ENCODE measurements around the gene ZNF771.
A peak's percentile ranks its signal among the peaks of the same experiment; 100 is the strongest.

The ZNF771 gene

DNA sequence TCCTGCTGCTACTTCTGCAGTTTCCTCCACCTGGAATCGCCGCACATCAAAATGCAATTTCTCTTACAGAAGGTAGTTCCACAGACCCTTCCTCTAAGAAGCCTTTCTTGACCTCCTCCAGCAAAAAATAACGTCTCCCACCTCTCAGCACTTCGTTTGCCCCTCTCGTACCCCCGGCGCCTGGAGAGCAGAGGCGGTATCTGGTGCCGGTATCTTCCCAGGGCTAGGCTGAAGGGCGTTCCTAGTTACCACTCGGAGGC is 21.9 kb downstream of the ZNF771 start:
- Histone ChIP-seq H3K27me3 (no peaks in the 10 kb centered on the region), H3K4me1 (peaks cover 31% of the 10 kb centered on the region), H3K9me3 (no peaks in the 10 kb centered on the region), H3K4me3 (peak overlapping the region; percentile 74), H3K4me2 (peak overlapping the region; percentile 95), H3K27ac (peak overlapping the region; percentile 76), H3K9ac (peak overlapping the region; percentile 79), H4K20me1 (peaks cover 33% of the 10 kb centered on the region), H3K36me3 (peaks cover 44% of the 10 kb centered on the region)
- no peak for TF ChIP-seq Cebpa-rat (IDR thresholded peaks at IDR 0.05)

DNA sequence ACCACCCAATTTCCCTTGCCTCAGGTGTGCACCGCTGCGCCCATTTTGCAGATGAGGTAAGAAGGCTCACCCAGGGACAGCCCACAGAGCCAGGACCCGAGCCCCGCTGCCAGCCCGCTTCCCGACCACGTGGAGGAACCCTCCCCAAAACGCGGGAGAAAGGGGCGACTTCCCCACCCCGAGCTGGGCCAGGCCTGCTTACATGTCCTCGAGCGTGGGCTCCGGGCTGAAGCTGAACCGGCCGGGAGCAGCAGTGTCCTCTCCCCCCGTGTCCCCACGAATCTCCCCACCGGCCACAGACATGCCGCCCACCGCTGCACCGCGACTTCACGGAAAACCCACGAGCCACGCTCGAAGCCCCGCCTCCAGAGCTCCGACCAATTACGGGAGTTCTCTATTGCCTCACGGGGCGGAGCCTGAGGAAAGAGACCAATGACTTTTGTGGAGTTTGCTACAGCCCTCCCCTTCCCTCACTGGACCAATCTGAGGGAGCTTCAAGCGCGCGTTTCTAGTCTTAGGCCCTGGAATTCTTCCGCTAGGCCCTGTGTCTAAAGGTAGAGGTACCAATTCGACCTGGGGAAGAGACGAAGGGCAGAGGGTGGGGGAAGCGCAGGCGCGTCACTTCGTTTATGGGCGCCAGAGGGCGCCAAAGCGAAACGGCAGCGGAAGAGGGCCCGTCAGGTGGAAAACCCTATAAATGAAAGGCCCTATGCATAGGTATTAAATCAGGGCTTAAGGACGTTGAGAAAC is 22.4 kb downstream of the ZNF771 start, which contains the start of gene DCTPP1:
TSS of gene DCTPP1 (minus strand) at position 353 of the 750 bp plus-strand sequence. CDS start at position 303, 50 bp downstream.
- TF ChIP-seq Cebpa-rat (IDR thresholded peaks at IDR 0.05), result peak; percentile 34; the same call in 1 of the 2 replicates
- Histone ChIP-seq H3K9ac (peak within 1 kb of the TSS; percentile 79), H3K27ac (peak within 1 kb of the TSS; percentile 76), H3K4me3 (peak within 1 kb of the TSS; percentile 74), H3K4me2 (peak within 1 kb of the TSS; percentile 95), H4K20me1 (peaks cover 28% of the 10 kb centered on the region), H3K9me3 (no peaks in the 10 kb centered on the region), H3K27me3 (no peaks in the 10 kb centered on the region), H3K4me1 (peaks cover 31% of the 10 kb centered on the region), H3K36me3 (peaks cover 39% of the 10 kb centered on the region)

GRCh38 chr16:30430428-30430970 is 23.1 kb downstream of the ZNF771 start:
- H4K20me1 ChIP-seq, result peaks cover 21% of the 10 kb centered on the region
- H3K27me3 ChIP-seq, result no peaks in the 10 kb centered on the region
- H3K27ac ChIP-seq, result peak overlapping the region; percentile 69
- H3K36me3 ChIP-seq, result peaks cover 33% of the 10 kb centered on the region
- H3K4me3 ChIP-seq, result peak overlapping the region; percentile 74
- peak overlapping the region; percentile 72 for H3K4me2 ChIP-seq
- TF ChIP-seq Cebpa-rat (IDR thresholded peaks at IDR 0.05), result no peak
- H3K9ac ChIP-seq, result peak overlapping the region; percentile 49; the same call in 1 of the 2 replicates
- H3K9me3 ChIP-seq, result no peaks in the 10 kb centered on the region
- H3K4me1 ChIP-seq, result peaks cover 31% of the 10 kb centered on the region

GRCh38 chr16:30434852-30435251 is 27.4 kb downstream of the ZNF771 start:
- no peak overlapping the region for H3K4me2 ChIP-seq
- H3K4me1 ChIP-seq, result peaks cover 8% of the 10 kb centered on the region
- H3K27ac ChIP-seq, result no peak overlapping the region
- no peak for TF ChIP-seq Cebpa-rat (IDR thresholded peaks at IDR 0.05)
- no peaks in the 10 kb centered on the region for H3K36me3 ChIP-seq
- H3K27me3 ChIP-seq, result no peaks in the 10 kb centered on the region
- no peak overlapping the region for H3K9ac ChIP-seq
- no peaks in the 10 kb centered on the region for H3K9me3 ChIP-seq
- no peaks in the 10 kb centered on the region for H4K20me1 ChIP-seq
- no peak overlapping the region for H3K4me3 ChIP-seq

DNA sequence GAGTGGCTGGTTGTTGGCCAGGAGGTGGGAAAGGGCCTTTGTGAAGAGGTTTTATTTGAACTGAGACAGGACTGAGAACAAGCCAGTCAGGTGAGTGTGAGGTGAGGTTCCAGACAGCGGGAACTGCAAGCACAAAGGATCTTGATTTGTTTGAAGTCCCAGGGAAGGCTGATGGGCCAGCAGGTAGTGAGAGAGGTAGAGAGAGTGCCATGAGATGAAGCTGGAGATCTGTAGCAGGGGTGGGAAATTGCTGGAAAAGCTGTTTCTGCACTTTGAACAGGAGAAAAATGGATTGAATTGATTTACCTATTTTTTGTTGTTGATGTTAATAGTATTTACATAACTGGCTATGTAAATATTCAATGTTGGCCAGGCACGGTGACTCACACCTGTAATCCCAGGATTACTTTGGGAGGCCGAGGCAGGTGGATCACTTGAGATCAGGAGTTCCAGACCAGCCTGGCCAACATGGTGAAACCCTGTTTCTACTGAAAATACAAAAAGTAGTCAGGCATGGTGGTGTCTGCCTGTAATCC is 30.2 kb downstream of the ZNF771 start:
- H3K4me3 ChIP-seq, result no peak overlapping the region
- H3K4me1 ChIP-seq, result no peaks in the 10 kb centered on the region
- no peak overlapping the region for H3K9ac ChIP-seq
- H3K27ac ChIP-seq, result no peak overlapping the region
- no peak overlapping the region for H3K4me2 ChIP-seq
- no peaks in the 10 kb centered on the region for H3K9me3 ChIP-seq
- no peak for TF ChIP-seq Cebpa-rat (IDR thresholded peaks at IDR 0.05)
- H4K20me1 ChIP-seq, result no peaks in the 10 kb centered on the region
- H3K27me3 ChIP-seq, result no peaks in the 10 kb centered on the region
- peaks cover under 1% of the 10 kb centered on the region; the same call in 1 of the 2 replicates for H3K36me3 ChIP-seq

DNA sequence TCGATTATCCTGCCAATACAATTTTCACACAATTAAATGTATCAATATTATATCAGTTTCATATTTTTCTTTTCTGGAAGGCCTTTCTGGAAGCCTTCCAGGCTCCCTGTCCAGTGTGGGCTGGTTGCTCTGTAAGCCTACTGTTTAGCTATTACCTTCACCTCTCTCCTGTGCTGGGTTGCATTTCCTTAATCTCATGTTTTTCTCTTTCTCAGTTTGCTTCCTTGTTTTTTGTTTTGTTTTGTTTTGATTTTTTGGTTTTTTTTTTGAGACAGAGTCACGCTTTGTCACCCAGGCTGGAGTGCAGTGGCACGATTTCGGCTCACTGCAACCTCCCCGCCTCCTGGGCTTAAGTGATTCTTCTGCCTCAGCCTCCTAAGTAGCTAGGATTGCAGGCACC is 31.4 kb downstream of the ZNF771 start:
- Histone ChIP-seq H3K4me3 (no peak overlapping the region), H3K27me3 (no peaks in the 10 kb centered on the region), H3K9ac (no peak overlapping the region), H3K27ac (no peak overlapping the region), H3K4me1 (peaks cover 10% of the 10 kb centered on the region), H4K20me1 (peaks cover 12% of the 10 kb centered on the region; the same call in 1 of the 2 replicates), H3K36me3 (peaks cover 13% of the 10 kb centered on the region), H3K4me2 (no peak overlapping the region), H3K9me3 (no peaks in the 10 kb centered on the region)
- no peak for TF ChIP-seq Cebpa-rat (IDR thresholded peaks at IDR 0.05)

DNA sequence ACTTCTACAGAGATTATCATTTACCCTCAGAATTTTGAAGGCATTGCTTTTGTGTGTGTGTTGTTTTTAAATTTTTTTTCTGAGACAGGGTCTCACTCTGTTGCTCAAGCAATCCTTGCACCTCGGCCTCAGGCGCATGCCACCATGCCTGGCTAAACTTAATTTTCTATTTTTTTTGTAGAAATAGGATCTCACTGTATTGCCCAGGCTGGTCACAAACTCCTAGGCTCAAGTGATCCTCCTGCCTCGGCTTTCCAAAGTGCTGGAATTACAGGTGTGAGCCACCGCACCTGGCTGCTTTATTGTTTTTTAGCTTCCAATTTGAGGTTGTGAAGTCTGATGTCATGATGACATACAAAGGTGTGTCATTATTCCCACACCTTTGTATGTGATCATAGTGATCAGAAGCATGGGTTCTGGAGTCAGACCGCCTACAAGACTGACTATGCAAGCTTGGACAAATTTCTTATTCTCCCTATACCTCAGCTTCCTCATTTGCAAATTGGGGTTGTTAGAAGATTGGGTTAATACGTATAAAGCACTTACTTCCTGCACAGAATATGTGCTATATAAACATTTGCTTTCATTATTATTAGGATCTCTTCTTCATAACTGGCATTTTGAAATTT is 32.4 kb downstream of the ZNF771 start:
- H3K9me3 ChIP-seq, result no peaks in the 10 kb centered on the region
- H3K4me2 ChIP-seq, result no peak overlapping the region
- peaks cover 20% of the 10 kb centered on the region for H3K4me1 ChIP-seq
- H3K27me3 ChIP-seq, result no peaks in the 10 kb centered on the region
- H3K36me3 ChIP-seq, result peaks cover 21% of the 10 kb centered on the region
- no peak overlapping the region for H3K4me3 ChIP-seq
- H4K20me1 ChIP-seq, result peaks cover 22% of the 10 kb centered on the region; the same call in 1 of the 2 replicates
- H3K9ac ChIP-seq, result no peak overlapping the region
- TF ChIP-seq Cebpa-rat (IDR thresholded peaks at IDR 0.05), result no peak
- no peak overlapping the region for H3K27ac ChIP-seq

GRCh38 chr16:30443631-30444030 is 36.2 kb downstream of the ZNF771 start:
- peak overlapping the region; percentile 96 for H3K4me2 ChIP-seq
- peaks cover 28% of the 10 kb centered on the region; the same call in 1 of the 2 replicates for H4K20me1 ChIP-seq
- no peaks in the 10 kb centered on the region for H3K9me3 ChIP-seq
- H3K9ac ChIP-seq, result no peak overlapping the region
- peaks cover 30% of the 10 kb centered on the region for H3K4me1 ChIP-seq
- peaks cover 21% of the 10 kb centered on the region for H3K36me3 ChIP-seq
- H3K27me3 ChIP-seq, result no peaks in the 10 kb centered on the region
- no peak overlapping the region for H3K27ac ChIP-seq
- H3K4me3 ChIP-seq, result peak overlapping the region; percentile 91; the same call in 1 of the 2 replicates
- TF ChIP-seq Cebpa-rat (IDR thresholded peaks at IDR 0.05), result no peak

GRCh38 chr16:30444231-30445148 is 37.1 kb downstream of the ZNF771 start:
- peaks cover 30% of the 10 kb centered on the region for H3K4me1 ChIP-seq
- no peak for TF ChIP-seq Cebpa-rat (IDR thresholded peaks at IDR 0.05)
- peaks cover 21% of the 10 kb centered on the region for H3K36me3 ChIP-seq
- no peaks in the 10 kb centered on the region for H3K27me3 ChIP-seq
- no peaks in the 10 kb centered on the region for H3K9me3 ChIP-seq
- peaks cover 28% of the 10 kb centered on the region; the same call in 1 of the 2 replicates for H4K20me1 ChIP-seq
- peak overlapping the region; percentile 96 for H3K4me2 ChIP-seq
- H3K4me3 ChIP-seq, result peak overlapping the region; percentile 91
- peak overlapping the region; percentile 95 for H3K9ac ChIP-seq
- H3K27ac ChIP-seq, result peak overlapping the region; percentile 97
